Brain microvascular endothelial cell (primary cell): ENCODE data around the gene EIF2B1.

Experiments
- DNase-seq: peaks from one replicate; pipeline ENCODE4 v3.0.0-alpha.2; 2020
- H3K27ac ChIP-seq: fragments of 250-450 bp; sonication (Bioruptor Pico); 2 replicates; pipeline ENCODE4 v1.5.1; 2020; ENCODE audit warnings: mild to moderate bottlenecking, moderate library complexity
- H3K27me3 ChIP-seq: fragments of 250-450 bp; sonication (Bioruptor Pico); replicated peaks from 2 replicates; pipeline ENCODE4 v1.5.1; 2020; ENCODE audit warnings: mild to moderate bottlenecking
- H3K36me3 ChIP-seq: fragments of 250-450 bp; sonication (Bioruptor Pico); replicated peaks from 2 replicates; pipeline ENCODE4 v1.5.1; 2020; ENCODE audit warnings: mild to moderate bottlenecking
- H3K4me3 ChIP-seq: 2 replicates; pipeline ENCODE4 v1.5.1; 2011; ENCODE audit warnings: low read depth, mild to moderate bottlenecking, control low read depth, low read length, moderate library complexity
- CTCF ChIP-seq: IDR thresholded peaks from 2 replicates; pipeline ENCODE4 v1.5.1; 2011; ENCODE audit warnings: low read depth, mild to moderate bottlenecking, moderate library complexity, low read length, control low read depth, inconsistent platforms; ENCODE audit errors: missing control alignments
- in situ Hi-C: cut with HindIII; loops from 2 replicates; pipeline ENCODE4 v1.10.0; 2017; ENCODE audit warnings: low sequenced_read_pairs, low pct_ligation_motif_present

EIF2B1 gene

GRCh38 chr12:123643911-123644310 lies 10.4 kb upstream of the EIF2B1 start:
- in situ Hi-C loops, result no loop called here
- H3K36me3 ChIP-seq, result peaks cover 25% of the 10 kb centered on the region
- H3K27me3 ChIP-seq, result no peaks in the 10 kb centered on the region
- no peak for TF ChIP-seq CTCF
- no peak for DNase-seq
- H3K4me3 ChIP-seq, result no peak overlapping the region
- no peak overlapping the region for H3K27ac ChIP-seq

GRCh38 chr12:123634142-123634561 lies 666 bp upstream of the EIF2B1 start:
- DNase-seq, result no peak
- peak overlapping the region; percentile 84 for H3K27ac ChIP-seq
- no peak for TF ChIP-seq CTCF
- H3K36me3 ChIP-seq, result peaks cover 17% of the 10 kb centered on the region
- no peaks in the 10 kb centered on the region for H3K27me3 ChIP-seq
- peak overlapping the region; percentile 95 for H3K4me3 ChIP-seq
- in situ Hi-C loops, result no loop called here

- TF ChIP-seq CTCF, result no peak
- Histone ChIP-seq H3K27ac (no peak overlapping the region), H3K27me3 (no peaks in the 10 kb centered on the region), H3K36me3 (peaks cover 67% of the 10 kb centered on the region), H3K4me3 (no peak overlapping the region)
- no peak for DNase-seq
- in situ Hi-C loops, result no loop called here
These were observed 11.6 kb downstream of the EIF2B1 start for GRCh38 chr12:123621619-123622530.

GRCh38 chr12:123621101-123621500 lies 12.4 kb downstream of the EIF2B1 start:
- TF ChIP-seq CTCF, result no peak
- DNase-seq, result no peak
- Histone ChIP-seq H3K36me3 (peaks cover 68% of the 10 kb centered on the region), H3K4me3 (no peak overlapping the region), H3K27ac (no peak overlapping the region), H3K27me3 (no peaks in the 10 kb centered on the region)
- in situ Hi-C loops, result no loop called here

GRCh38 chr12:123617580-123617979 lies 15.9 kb downstream of the EIF2B1 start:
- H3K4me3 ChIP-seq, result no peak overlapping the region
- peaks cover 84% of the 10 kb centered on the region for H3K36me3 ChIP-seq
- no peak for TF ChIP-seq CTCF
- no peak overlapping the region for H3K27ac ChIP-seq
- no peak for DNase-seq
- in situ Hi-C loops, result no loop called here
- no peaks in the 10 kb centered on the region for H3K27me3 ChIP-seq
